B cell (primary cell): ENCODE measurements around the gene EOGT. TPM values are rescaled to one million over a fixed set of nuclear protein-coding genes. Genes with fewer than 3 reads are reported as not detected.

Source experiments
- ATAC-seq: fragments of 200-7000 bp; cut with Tn5 transposase; one replicate; pipeline ENCODE4 v1.10.0; 2021; ENCODE audit warnings: low read depth, mild to moderate bottlenecking, moderate number of reproducible peaks, moderate library complexity
- CTCF ChIA-PET: fragments of 350-600 bp; sonication (Branson Sonifier 250); formaldehyde crosslinking; loops from one replicate; lab custom pipeline; 2021; ENCODE audit warnings: antibody characterized with exemption, inconsistent platforms; lab: Charles Lee
- POLR2A ChIA-PET: fragments of 350-600 bp; sonication (Branson Sonifier 250); formaldehyde crosslinking; loops from one replicate; lab custom pipeline; 2021; ENCODE audit warnings: antibody characterized with exemption; lab: Charles Lee
- DNase-seq: peaks from one replicate; pipeline ENCODE4 v3.0.0; 2013
- H2AFZ ChIP-seq: 2 replicates; pipeline ENCODE4 v1.6.1; 2012; ENCODE audit warnings: mild to moderate bottlenecking, low read depth, low read length; ENCODE audit not compliant: insufficient read depth, poor library complexity, severe bottlenecking
- H3K27ac ChIP-seq, 2 donors: 1 replicate in 1 of 2; 2 replicates in 1 of 2; pipeline ENCODE4 v1.5.1; 2012 to 2013; ENCODE audit warnings: low read length in 2 of 2, mild to moderate bottlenecking in 2 of 2, moderate library complexity in 1 of 2
- H3K27me3 ChIP-seq, 4 experiments: fragments of 200-600 bp in 1 of 4; sonication (generic) in 1 of 4; replicated peaks in 1 of 4; 1 replicate in 2 of 4; 2 replicates in 2 of 4; pipeline versions ENCODE4 v1.6.1 to v1.7.0; 2013 to 2016; ENCODE audit warnings: low read length in 3 of 4, mild to moderate bottlenecking in 2 of 4, mixed read lengths in 1 of 4, moderate library complexity in 1 of 4; ENCODE audit not compliant: insufficient read depth in 4 of 4, control insufficient read depth in 3 of 4; ENCODE audit errors: control extremely low read depth in 1 of 4
- H3K36me3 ChIP-seq, 2 experiments: replicated peaks in 1 of 2; 1 replicate in 1 of 2; 2 replicates in 1 of 2; pipeline versions ENCODE4 v1.6.1 to v1.7.1; 2013; ENCODE audit warnings: low read length in 1 of 2; ENCODE audit not compliant: insufficient read depth in 2 of 2, control insufficient read depth in 1 of 2; ENCODE audit errors: control extremely low read depth in 1 of 2, extremely low read depth in 1 of 2
- H3K4me1 ChIP-seq, 2 donors: fragments of 200-600 bp in 1 of 2; sonication (generic) in 1 of 2; 1 replicate in 1 of 2; 2 replicates in 1 of 2; pipeline versions ENCODE4 v1.5.1 to v1.6.1; 2013 to 2017; ENCODE audit warnings: low read length in 2 of 2; ENCODE audit not compliant: control insufficient read depth in 2 of 2, insufficient read depth in 2 of 2
- H3K4me2 ChIP-seq: replicated peaks from 2 replicates; pipeline ENCODE3; 2012; ENCODE audit warnings: mild to moderate bottlenecking, low read depth, low read length; ENCODE audit not compliant: poor library complexity, severe bottlenecking
- H3K4me3 ChIP-seq, 5 experiments: fragments of 200-600 bp in 1 of 5; sonication (generic) in 1 of 5; 1 replicate in 3 of 5; 2 replicates in 2 of 5; pipeline versions ENCODE4 v1.5.1 to v1.7.0; 2011 to 2016; ENCODE audit warnings: low read length in 4 of 5, mild to moderate bottlenecking in 4 of 5, low read depth in 2 of 5, control low read depth in 1 of 5, moderate library complexity in 1 of 5; ENCODE audit not compliant: insufficient read depth in 1 of 5; ENCODE audit errors: control extremely low read depth in 1 of 5, extremely low read depth in 1 of 5
- H3K79me2 ChIP-seq: fragments of 200-600 bp; sonication (generic); one replicate; pipeline ENCODE4 v1.6.0; 2016; ENCODE audit warnings: low read length; ENCODE audit not compliant: control insufficient read depth, insufficient read depth
- H3K9ac ChIP-seq: fragments of 200-600 bp; sonication (generic); 2 replicates; pipeline ENCODE4 v1.6.1; 2017; ENCODE audit warnings: mild to moderate bottlenecking, low read length, moderate library complexity
- H3K9me3 ChIP-seq, 3 donors: one replicate each; pipeline versions ENCODE4 v1.6.1 to v1.7.1; 2013; ENCODE audit warnings: low read length in 2 of 3; ENCODE audit not compliant: control insufficient read depth in 2 of 3, insufficient read depth in 1 of 3; ENCODE audit errors: control extremely low read depth in 1 of 3
- H4K20me1 ChIP-seq: 2 replicates; pipeline ENCODE4 v1.6.0; 2012; ENCODE audit warnings: mild to moderate bottlenecking, low read length; ENCODE audit not compliant: insufficient read depth, control insufficient read depth, poor library complexity, severe bottlenecking
- H3K27ac Mint-ChIP-seq: one replicate; pipeline ENCODE4 v1.8.0; 2021; ENCODE audit warnings: mixed read lengths
- H3K27me3 Mint-ChIP-seq: one replicate; pipeline ENCODE4 v1.8.0; 2021; ENCODE audit warnings: mixed read lengths
- H3K4me1 Mint-ChIP-seq: one replicate; pipeline ENCODE4 v1.8.0; 2021; ENCODE audit warnings: mixed read lengths
- H3K4me3 Mint-ChIP-seq: one replicate; pipeline ENCODE4 v1.8.0; 2021; ENCODE audit warnings: mixed read lengths
- H3K9me3 Mint-ChIP-seq: one replicate; pipeline ENCODE4 v1.8.0; 2022; ENCODE audit warnings: mixed read lengths; ENCODE audit not compliant: insufficient read depth
- CTCF ChIP-seq: fragments of 200-600 bp; IDR thresholded peaks from one replicate; pipeline ENCODE4 v1.8.0; 2022; ENCODE audit warnings: antibody characterized with exemption, mild to moderate bottlenecking
- EZH2 ChIP-seq: IDR thresholded peaks from 2 replicates; pipeline ENCODE4 v1.6.1; 2012; ENCODE audit warnings: borderline replicate concordance, low read depth, mild to moderate bottlenecking, moderate library complexity, low read length; ENCODE audit not compliant: insufficient read depth, poor library complexity, severe bottlenecking
- WGBS: methylation state at CpG from one replicate; pipeline ENCODE4 v1.1.5; 2013; ENCODE audit warnings: missing lambda C conversion rate; ENCODE audit not compliant: insufficient coverage; 5-methylcytosine and 5-hydroxymethylcytosine counted together
- intact Hi-C: fragments of 100-400 bp; cut with micrococcal nuclease; formaldehyde crosslinking; loops from one replicate; pipeline ENCODE4 v1.10.0; 2022
- polyA plus RNA-seq: library from polyadenylated mRNA; depleted of rRNA; stranded (reverse); fragments of >200 nt; gene quantifications from 2 replicates; pipeline ENCODE4 v1.2.3, GENCODE V29; 2012
- total RNA-seq, 2 donors: library from RNA; stranded (reverse); fragments of 120-200 nt in 1 of 2; gene quantifications; 1 replicate in 1 of 2; 2 replicates in 1 of 2; pipeline versions ENCODE4 v1.2.3 to v1.2.4, GENCODE V29; 2013 to 2022

Gene EOGT
- total and polyA plus RNA-seq, 2 donors (not counting 1 experiment from before 2014, with no cell fraction given), result 1.7 to 15.5 TPM

- H3K4me3 Mint-ChIP-seq, result no peak overlapping the region
- TF ChIP-seq EZH2 (no peak), CTCF (no peak)
- no peaks in the 10 kb centered on the region for H3K27me3 Mint-ChIP-seq
- no peak overlapping the region for H3K4me2 ChIP-seq
- ChIA-PET CTCF (no interaction called here), POLR2A (no interaction called here)
- H3K4me1 ChIP-seq, result no peaks in the 10 kb centered on the region
- no peak overlapping the region for H3K9ac ChIP-seq
- no peak for DNase-seq
- no peak for ATAC-seq
- H4K20me1 ChIP-seq, result no peaks in the 10 kb centered on the region
- no peak overlapping the region for H2AFZ ChIP-seq
- H3K27ac Mint-ChIP-seq, result no peak overlapping the region
- H3K9me3 ChIP-seq, result peaks cover 0 to 8% (median 0%) of the 10 kb centered on the region in 3 donors
- H3K36me3 ChIP-seq, result peaks cover 0 to 10% of the 10 kb centered on the region in 2 experiments
- H3K27ac ChIP-seq, result no peak overlapping the region
- peaks cover 8% of the 10 kb centered on the region for H3K9me3 Mint-ChIP-seq
- no peak overlapping the region for H3K4me3 ChIP-seq
- H3K27me3 ChIP-seq, result no peaks in the 10 kb centered on the region
- 92% methylated on average over 7 of the region's 8 CpGs for WGBS
- H3K79me2 ChIP-seq, result no peaks in the 10 kb centered on the region
- intact Hi-C loops, result no loop called here
- H3K4me1 Mint-ChIP-seq, result no peaks in the 10 kb centered on the region
Measured at GRCh38 chr3:68996356-68996995, 17.0 kb downstream of the EOGT start.

GRCh38 chr3:68988740-68989139 is 24.7 kb downstream of the EOGT start:
- Histone ChIP-seq H4K20me1 (no peaks in the 10 kb centered on the region), H3K27me3 (no peaks in the 10 kb centered on the region), H3K79me2 (no peaks in the 10 kb centered on the region), H3K36me3 (peaks cover 1 to 8% of the 10 kb centered on the region in 2 experiments), H3K27ac (no peak overlapping the region), H3K4me3 (no peak overlapping the region), H3K4me1 (no peaks in the 10 kb centered on the region), H3K4me2 (no peak overlapping the region), H3K9ac (no peak overlapping the region), H3K9me3 (peaks cover 0 to 8% (median 0%) of the 10 kb centered on the region in 3 donors), H2AFZ (no peak overlapping the region)
- no peaks in the 10 kb centered on the region for H3K27me3 Mint-ChIP-seq
- no peak overlapping the region for H3K27ac Mint-ChIP-seq
- intact Hi-C loops, result no loop called here
- no peak for ATAC-seq
- WGBS, result no CpG with 5 or more reads among the region's 4 CpGs
- no peaks in the 10 kb centered on the region for H3K4me1 Mint-ChIP-seq
- ChIA-PET CTCF (no interaction called here), POLR2A (no interaction called here)
- TF ChIP-seq EZH2 (no peak), CTCF (no peak)
- DNase-seq, result no peak
- H3K4me3 Mint-ChIP-seq, result no peak overlapping the region
- H3K9me3 Mint-ChIP-seq, result peaks cover 8% of the 10 kb centered on the region
